COLO829 (cell line): Measurements from ENCODE around the gene SNORC.

Experiments used
- DNase-seq: peaks from one replicate; pipeline ENCODE4 v3.0.0; 2012; ENCODE audit warnings: low spot score

SNORC gene

GRCh38 chr2:232869138-232870017 is 686 bp upstream of the SNORC start:
- no peak for DNase-seq

- DNase-seq = no peak
Measured at GRCh38 chr2:232870766-232871371, 805 bp downstream of the SNORC start.

DNA sequence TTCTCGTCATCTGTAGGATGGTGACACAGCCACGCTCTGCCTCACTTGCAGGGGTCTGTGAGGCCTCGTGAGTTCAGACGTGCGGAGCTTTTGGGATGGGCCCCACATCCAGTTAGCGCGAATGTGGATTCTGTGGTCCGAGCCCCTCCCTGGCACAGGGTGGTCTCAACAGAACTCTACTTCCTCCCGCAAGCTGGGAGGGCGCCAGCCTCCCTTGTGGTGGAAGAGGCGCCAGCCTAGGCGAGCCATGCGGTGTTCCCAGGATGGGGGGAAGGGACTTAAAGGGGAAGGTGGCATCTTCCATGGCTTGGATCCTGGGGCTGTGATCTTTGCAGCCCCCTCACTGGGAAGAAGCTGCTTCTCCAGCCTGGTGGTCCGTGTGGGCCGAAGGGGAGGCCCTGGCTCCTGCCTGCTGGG is 1.4 kb downstream of the SNORC start:
- DNase-seq = no peak

DNA sequence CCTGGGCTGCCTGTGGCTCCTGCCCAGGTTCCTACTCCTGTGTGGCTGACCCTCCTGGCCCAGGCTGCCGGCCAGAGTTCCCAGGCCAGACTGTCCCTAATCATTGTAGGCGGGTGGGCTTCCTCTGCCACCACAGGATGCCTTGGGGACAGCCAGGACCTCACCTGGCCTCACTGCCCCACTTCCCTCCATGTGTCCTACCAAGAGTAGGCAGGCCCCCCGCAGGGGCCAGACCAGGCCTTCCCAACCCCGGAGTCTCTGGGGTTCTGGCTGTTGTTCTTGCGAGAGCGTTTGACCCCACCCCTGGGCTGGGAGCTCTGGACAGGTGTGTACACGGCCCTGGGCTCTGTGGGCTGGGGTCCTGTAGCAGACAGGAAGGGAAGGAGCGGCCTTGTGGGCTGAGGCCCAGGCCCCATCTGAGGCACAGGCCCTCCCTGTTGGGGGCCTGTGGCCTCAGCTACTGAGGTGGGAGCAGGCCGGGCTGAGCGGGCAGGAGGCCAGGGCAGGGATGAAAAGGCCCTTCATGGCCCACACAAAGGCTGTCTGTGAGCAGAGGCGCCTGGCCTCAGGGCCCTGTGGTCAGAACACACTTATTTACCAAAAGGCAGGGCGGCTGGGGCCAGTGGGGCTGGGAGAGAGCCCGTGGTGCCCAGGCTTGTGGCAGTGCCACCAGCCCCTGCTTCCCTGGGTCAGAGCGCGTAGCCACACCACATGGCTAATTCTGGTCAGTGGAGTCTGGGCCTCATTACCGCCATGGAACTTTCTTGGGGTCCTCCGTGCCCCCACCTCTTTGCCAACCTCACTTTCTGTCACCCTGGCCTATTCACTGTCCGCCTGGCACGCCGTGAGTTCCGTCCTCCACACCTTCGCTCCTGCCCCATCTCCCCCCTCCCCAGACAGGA is 2.0 kb downstream of the SNORC start:
- peak; percentile 74 for DNase-seq

DNA sequence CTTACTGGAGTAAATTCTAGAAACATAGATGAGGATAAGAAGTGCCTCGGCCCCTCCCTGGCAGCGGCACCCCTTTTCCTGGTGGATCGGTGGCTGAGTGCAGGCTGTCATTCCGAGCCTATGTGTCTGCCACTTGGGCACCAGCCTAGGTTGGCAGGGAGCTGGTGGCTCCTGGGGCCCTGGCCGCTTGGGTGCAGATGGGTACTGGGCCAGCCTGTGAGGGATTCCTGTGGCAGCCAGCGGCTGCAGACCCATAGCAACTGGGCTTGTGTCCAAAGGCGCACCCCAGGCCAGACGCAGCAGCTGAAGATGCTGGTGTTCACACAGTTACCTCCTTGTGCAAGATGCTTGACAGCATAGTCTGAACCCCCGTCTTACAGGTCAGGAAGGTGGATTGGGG is 2.8 kb downstream of the SNORC start:
- DNase-seq = no peak

- DNase-seq = no peak
Measured at GRCh38 chr2:232873292-232873908, 3.3 kb downstream of the SNORC start.

GRCh38 chr2:232873909-232874641 is 4.0 kb downstream of the SNORC start:
- no peak for DNase-seq

DNA sequence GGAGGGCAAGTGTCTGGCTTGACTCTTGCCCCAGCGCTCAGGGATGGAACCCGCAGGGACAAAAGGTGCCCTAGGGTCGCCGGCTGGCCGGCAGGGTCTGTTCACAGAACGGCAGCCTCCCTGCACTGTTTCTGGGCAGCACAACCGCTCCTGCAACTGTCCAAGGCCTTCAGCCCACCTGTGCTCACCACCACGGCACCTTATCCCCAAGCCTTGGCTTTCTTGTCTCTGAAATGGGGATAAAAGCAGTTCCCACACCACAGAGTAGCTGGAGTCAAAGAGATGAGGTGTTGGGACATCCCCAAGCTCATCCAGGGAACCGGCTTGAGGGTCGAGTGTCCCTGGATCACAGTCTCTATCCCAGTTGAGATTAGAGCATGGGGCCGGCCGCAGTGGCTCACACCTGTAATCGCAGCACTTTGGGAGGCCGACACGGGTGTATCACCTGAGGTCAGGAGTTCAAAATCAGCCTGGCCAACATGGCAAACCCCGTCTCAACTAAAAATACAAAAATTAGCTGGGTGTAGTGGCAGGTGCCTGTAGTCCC is 4.7 kb downstream of the SNORC start:
- DNase-seq = no peak

DNA sequence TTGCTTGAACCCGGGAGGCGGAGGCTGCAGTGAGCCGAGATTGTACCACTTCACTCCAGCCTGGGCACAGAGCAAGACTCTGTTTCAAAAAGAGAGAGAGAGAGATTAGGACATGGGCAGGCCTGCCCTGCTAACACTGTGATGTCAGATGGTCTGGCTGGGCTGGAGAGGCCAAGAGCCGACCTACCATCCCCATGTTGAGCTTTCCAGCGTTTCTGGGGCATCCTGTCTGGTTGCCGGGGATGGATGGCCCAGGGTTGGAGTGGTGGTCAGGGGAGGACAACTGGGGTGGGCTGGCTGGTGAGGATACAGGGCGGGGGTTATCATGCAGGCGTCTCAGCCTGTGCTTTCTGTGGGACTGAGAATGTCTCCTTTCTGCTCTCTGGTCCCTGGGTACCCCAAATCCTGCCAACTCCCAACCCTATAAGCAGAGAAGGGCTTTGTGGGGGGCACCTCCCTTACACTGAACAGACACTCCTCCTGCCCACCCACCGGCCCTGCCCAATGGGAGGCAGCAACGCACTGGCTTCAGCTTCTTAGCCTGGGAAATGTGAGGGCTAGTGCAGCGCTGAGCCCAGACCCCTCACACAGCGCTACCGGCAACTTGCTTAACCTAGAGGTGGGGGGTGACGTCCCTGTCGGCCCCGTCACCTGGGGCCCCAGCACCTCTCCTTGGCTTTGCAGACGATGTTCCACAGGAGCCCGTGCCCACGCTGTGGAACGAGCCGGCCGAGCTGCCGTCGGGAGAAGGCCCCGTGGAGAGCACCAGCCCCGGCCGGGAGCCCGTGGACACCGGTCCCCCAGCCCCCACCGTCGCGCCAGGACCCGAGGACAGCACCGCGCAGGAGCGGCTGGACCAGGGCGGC is 5.4 kb downstream of the SNORC start:
- DNase-seq = no peak

DNA sequence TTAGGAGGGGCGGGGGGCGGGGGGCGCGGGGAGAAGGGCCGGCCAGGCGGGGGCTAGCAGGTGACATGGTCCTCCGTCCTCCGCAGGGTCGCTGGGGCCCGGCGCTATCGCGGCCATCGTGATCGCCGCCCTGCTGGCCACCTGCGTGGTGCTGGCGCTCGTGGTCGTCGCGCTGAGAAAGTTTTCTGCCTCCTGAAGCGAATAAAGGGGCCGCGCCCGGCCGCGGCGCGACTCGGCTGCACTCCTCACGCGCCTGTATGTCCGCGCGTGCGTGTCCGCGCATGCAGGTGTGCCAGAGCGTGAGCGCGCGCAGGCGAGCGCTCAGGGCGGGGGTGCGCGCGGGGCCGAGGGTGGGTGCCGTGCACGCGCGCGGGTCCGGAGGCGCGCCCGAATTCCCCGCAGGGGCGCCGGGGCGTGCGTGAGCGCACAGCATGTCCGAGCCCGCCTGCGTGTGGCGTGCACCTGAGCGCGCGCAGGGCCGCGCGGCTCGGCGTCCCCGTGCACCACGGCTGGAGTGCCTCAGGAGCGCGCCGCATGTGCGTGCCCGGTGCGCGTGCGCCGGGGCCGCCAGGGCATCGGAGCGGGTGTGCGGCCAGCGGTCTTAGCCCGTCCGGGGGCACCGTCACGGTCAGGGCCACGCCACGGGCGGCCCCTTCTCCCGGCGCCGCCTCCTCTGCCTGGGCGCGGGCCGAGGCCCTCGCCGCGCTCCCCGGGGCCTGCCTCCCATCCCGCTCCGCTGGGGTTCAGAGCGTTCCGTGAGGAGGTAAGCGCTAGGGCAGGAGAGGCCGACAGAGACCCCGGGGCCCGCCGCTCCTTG is 6.3 kb downstream of the SNORC start:
- DNase-seq = no peak

DNA sequence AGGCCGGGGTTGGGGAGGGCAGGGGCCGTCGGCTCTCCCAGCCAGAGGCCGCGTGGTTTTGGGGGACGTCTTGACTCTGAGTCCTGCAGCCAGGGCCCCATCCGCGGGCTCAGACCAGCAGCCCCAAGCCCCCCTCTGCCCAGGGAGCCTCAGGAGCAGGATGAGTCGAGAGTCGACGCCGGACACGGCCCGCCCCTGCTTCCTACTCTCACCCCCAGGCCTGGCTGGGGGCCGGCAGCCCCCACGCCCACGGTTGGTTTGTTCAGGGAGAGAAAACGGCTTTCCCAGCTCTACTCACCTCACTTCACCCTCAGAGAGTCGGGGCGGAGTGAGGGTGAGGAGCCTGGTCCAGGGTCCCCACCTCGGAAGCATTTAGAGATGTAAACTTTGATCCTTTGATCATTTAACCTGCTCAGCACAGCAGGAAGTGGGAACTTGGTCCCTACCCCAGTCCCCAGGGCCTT is 6.9 kb downstream of the SNORC start:
- no peak for DNase-seq

- DNase-seq = no peak
Measured at GRCh38 chr2:232877940-232878511, 8.0 kb downstream of the SNORC start.

DNA sequence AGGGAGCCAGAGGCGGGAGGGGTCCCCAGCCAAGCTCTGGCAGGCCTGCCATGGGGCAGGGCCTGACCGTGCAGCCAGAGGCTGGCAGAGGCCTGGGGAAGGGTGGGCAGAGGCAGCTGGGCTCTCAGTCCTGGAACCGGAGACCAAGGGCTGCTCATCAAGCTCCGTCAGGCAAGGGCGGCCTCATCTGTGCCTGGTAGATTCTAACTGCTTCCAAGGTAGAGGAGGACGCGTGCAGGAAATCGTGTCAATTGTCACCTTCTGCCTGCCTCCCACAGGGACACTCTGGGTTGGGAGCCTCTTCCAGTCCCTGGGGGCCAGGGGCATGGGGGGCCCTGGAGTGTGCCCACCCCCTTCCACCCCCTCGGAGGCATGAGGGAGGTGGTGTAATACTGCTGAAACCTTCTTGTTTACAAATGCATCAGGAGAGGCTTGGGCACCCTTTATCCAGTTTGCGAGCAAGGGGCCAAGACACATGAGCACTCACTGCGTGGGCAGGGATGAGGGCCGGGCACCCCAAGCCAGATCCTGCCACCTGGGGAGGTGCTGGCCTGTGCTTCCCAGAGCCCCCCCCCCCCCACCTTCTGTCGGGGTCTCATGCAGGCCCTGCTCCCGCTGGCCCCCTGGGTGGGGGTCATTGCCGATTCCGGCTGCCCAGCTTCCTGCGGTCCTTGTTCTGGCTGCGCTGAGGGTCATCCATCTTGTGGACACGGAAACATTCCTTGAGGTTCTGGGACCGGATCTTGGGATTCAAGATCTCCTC is 9.0 kb downstream of the SNORC start:
- DNase-seq = no peak

GRCh38 chr2:232879618-232880494 is 9.8 kb downstream of the SNORC start:
- no peak for DNase-seq

DNA sequence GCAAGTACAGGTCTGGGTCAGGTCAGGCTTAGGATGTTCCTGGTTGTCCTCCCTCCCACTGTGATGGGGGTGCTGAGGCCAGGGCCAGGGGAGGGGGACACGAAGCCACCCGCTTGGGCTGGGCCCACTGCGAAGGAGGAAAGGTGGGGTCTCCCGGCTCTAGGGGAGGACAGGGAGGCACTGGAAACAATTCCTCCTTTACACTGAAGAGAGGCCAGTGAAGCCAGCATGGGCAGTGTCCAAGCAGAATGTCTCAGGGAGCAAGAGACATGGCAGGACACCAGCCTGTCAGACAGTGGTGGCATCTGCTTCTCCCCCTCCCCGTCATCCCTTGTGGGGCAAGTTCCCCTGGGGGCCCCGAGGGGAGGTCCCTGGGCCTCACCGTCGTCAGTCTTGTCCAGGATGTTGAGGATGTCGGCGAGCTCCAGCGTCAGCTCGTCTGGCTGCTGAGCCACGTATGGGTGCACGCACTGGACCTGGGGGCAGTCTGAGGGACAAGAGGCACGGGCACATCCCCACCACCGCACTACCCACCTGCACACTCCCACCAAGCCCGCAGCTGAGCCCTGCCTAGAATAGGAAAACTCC is 10.8 kb downstream of the SNORC start:
- DNase-seq = no peak

DNA sequence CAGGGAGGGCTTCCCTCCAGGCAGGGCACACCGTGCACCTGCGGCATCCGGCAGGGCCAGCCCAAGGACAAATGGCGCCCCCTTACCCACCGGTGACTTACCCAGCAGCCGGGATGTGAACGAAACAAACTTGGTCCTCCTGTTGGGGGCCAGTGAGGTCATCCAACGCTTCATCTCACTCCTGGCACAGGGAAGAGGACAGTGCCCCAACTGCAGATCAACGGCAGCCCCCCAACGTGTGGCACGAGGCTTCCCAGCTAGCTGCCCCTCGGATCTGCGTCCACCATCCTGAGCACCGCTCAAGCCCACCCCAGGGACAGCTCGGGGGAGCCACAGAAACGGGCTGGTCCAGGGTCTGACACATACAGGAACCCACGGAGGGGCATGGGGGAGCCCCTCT is 12.0 kb downstream of the SNORC start:
- no peak for DNase-seq
